HG03457 (cell line): ENCODE measurements around the gene JARID2.

Source experiments
- ATAC-seq: cut with Tn5 transposase; IDR thresholded peaks from one replicate; pipeline ENCODE4 v1.9.1; 2021; ENCODE audit warnings: moderate number of reproducible peaks; ENCODE audit not compliant: unreplicated experiment

JARID2 gene

DNA sequence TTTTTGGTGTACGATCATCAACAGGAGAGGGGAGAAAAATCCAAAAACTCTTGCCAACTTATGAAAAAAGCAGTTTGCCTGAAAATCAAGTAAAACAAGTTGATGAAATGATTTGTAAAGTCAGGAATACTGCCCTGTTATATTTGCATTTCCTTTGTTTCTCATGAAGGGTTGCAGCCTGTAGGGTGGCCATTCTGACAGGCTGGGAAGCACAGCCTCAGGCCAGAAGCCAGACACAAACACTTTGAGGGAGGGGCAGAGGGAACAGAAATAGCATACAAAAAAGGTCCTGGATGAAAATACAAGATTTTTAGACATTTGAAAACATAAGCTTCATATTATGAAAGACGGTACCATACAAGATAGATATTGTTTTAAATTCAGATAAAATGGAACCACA, 307.2 kb downstream of the JARID2 start:
- no peak for ATAC-seq

DNA sequence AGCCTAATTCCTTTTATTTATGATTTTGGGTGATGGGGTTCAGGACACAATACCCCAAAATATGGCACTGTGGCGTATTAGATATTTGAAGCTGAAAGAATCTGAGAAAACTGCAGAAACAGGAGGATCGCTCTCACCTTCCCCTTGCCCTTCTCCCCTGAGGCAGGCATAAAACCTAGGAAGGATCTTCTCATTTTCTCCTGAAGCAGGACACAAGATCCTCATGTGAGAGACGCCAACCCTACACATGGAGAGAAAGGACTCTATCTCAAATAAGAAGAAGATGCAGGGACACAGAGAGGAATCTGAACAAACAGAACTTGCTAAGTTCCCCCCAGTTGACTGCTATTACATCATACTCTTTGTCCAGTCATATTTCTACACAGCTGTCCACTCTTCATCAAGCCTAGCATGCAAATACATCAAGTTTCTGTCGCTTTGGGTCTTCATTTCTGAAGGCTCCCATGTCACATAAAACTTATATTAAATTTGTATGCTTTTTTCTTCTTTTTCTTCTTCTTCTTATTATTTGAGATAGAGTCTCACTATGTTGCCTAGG, 307.9 kb downstream of the JARID2 start:
- no peak for ATAC-seq

DNA sequence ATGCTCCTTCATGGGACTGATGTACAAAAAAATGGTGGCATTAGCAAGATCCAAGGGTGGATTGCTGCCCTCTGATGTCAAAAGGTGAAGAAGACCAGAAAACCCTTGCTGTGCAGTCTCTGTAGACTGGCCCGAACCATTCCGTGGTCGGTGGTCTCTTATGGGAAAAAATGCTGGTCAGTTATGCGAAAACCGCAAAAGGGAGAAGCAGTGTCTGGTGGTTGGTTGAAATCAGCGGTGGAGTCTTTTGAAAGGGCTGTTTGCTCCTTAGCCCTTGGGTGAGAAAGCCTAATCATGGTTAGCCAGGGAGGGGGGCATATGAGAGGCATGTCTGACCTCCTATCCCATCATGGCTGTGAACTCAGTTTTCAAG, 308.8 kb downstream of the JARID2 start:
- ATAC-seq, result no peak

DNA sequence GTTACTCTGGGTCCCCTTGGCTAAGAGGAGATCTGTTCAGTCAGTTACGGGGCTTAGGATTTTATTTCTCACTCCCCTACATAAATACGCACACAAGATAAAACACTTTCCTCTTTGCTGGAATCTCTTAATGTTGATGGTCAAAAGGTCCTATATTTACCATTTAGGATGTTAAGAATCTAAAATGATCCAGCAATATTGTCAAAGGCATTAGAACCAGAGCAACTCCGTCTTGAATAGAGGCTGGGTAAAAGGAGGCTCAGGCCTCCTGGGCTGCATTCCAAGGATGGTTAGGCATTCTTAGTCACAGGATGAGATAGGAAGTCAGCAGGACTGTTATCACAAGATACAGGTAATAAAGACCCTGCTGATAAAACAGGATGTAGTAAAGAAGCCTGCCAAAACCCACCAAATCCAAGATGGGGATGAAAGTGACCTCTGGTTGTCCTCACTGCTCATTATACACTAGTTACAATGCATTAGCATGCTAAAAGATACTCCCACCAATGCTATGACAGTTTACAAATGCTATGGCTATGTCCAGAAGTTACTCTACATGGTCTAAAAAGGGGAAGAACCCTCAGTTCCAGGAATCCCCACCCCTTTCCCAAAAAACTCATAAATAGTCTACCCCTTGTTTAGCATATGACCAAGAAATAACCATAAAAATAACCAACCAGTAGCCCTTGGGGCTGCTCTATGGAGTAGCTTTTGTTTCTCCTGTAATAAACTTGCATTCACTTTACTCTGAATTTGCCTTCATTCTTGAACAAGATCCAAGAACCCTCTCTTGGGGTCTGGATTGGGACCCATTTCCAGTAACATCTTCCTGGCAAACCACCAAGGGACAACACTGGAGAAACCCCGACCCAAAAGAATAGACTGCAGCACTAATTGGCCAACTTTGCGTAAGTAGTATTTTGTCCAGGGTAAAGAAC, 309.5 kb downstream of the JARID2 start:
- ATAC-seq, result no peak

DNA sequence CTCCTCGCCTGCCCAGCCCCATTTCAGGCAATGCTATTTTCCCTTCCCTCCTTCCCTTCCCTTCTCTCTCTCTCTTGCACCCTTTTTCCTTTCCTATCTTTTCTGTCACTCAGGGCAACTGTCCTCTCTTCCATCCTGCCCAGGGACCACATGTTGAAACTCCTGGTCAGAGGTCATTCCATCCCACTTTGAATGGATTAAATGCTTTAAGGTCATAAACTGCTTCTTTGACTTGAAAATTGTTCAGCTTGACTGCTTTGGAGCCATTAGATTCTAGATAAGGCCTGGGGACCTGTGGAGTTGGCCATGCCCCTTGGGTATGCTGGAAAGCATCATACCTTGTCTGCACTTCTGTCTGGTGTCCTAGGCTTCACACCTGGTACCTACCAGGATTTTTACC, 310.8 kb downstream of the JARID2 start:
- ATAC-seq, result no peak

DNA sequence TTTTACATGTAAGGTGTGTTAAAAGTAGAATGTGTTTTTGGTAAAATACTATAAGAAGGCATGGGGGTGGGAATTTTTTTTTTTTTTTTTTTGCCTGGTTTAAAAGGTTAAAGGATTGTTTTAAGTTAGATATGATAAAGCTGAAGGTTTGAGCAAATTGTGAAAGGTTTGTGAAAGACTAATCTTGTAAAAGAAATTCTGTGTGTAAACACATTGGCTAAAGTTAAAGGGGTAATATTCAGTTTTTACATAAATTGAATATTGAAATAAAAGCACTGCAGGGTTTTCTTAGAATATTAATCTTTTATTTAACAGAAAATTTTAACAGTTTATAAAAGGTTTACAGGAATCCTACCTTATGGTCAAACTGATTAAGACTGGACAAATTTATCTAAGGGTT, 311.3 kb downstream of the JARID2 start:
- no peak for ATAC-seq

DNA sequence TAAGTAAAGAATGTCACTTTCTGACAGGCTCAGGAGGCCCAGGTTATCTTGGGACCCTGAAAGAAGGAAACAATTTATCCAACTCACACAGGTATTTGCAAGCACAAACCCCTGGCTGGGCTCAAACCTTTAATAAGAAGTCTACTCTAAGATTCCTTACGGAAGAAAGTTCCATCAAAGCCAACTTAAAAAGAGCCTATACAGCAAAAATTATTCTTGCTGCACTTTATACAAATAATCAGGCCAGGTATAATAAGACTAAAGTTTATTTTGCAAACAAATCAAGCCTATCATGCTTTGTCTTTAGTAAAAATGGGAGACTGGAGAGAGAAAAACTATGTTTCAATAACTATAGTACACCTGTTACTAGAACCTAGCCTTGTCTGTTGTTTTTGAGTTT, 314.8 kb downstream of the JARID2 start:
- no peak for ATAC-seq

DNA sequence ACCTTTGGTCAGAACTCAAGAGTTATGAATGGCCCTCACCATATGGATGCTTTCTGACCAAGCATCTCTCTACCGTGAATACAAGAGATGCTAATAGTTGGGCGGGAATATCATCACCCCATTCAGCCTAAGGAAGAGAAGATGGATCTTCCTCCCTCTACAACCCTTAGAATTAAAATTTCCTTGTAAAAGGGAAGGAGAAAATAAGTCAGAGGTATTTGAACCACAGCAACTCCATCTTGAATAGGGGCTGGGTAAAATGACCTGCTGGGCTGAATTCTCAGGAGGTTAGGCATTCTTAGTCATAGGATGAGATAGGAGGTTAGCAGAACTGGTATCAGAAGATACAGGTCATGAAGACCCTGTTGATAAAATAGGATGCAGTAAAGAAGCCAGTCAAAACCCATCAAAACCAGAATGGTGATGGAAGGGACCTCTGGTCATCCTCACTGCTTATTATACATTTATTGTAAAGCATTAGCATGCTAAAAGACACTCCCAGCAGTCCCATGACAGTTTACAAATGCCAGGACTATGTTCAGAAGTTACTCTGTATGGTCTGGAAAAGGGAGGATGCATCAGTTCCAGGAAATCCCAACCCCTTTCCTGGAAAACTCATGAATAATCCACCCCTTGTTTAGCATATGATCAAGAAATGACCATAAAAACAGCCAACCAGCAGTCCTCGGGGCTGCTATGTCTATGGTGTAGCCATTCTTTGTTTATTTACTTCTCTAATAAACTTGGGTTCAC, 315.8 kb downstream of the JARID2 start:
- ATAC-seq, result no peak

DNA sequence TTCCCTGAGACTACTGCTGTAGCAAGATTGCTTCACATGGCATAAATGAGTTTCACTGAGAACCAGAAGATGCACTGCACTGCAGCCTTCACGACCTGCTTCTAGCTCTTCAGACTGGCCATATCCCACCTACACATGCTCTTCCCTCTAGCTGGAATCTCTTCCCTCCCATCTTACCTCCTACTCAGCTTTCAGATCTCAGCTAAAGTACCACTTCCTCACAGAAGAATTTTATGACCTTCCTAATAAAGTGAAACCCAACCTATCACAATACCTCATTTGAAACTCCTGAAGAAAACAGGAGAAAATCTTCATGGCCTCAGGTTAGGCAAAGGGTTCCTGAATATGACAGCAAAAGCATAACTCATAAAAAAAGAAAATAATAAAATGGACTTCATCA, 317.1 kb downstream of the JARID2 start:
- ATAC-seq, result no peak

DNA sequence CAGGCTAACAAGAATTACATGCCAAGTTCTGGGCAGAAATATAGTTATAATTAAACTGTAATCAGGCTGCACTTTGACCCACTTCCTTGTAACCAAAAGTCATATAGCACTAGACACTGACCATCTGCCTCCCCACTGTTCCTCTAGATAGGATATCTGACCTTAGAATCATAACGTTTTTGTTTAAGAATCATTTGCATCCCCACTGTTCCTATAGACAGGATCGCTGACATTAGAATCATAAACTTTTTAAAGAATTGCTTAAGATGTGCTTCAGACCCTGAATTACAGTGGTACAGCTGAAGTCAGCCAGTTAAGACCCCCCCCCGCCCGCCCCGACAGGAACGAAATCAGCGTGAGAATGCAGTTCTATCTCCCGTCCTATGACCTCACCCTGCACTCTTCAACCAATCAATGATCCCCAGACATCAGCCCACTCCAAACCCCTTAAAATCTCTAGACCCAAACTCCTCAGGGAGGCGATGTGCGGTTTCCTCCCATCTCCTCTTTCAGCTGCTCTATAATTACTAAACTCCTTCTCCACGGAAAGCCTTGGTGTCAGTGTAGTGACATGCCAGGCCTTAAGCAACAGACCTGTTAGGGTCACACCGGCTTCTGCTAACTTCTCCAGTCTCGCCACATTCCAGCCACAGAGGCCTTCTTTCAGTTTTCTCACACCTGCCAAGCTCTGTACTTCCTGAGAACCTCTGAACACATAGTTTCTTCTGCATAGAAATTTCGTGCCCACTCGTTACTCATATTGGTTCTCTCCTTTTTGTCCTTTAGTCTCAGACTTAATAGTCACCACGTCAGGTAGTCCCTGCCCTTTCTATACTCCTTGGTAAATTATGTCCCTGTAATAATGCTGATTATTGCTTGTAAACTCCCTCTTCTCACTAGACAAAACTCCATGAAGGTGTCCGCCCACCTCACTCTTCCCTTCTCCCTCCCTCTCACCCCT, 323.4 kb downstream of the JARID2 start:
- ATAC-seq, result no peak

DNA sequence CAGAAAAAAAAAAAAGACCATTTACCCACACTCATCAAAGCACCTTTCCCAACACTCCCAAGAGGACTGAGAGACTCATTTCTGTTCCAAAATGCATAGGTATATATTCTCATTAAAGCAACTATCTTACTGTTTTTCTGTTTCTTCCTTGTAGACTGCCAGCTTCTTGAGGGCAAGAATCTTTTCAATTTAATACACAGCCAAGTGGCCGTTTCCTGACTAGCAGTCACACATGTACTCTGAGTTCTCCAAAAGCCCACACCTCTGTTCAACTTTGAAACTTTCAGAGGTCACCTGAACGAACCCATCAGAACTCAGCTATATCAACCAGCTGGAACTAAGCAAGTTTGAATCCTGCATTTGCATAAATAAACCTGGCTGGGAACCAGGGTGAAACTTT, 324.3 kb downstream of the JARID2 start:
- ATAC-seq, result no peak
